Fibroblast of peridontal ligament (primary cell): ENCODE results near the gene GOLGA6L2.
A peak's percentile ranks its signal among the peaks of the same experiment; 100 is the strongest.
"Not testable (repeated sequence)": the region's sequence is repeated elsewhere in the genome, so short reads cannot be mapped to it uniquely, and the experiment has no call there.

Source experiments
- DNase-seq: peaks from one replicate; pipeline ENCODE4 v3.0.0-alpha.2; 2010; ENCODE audit errors: extremely low read depth

The GOLGA6L2 gene, protein sequence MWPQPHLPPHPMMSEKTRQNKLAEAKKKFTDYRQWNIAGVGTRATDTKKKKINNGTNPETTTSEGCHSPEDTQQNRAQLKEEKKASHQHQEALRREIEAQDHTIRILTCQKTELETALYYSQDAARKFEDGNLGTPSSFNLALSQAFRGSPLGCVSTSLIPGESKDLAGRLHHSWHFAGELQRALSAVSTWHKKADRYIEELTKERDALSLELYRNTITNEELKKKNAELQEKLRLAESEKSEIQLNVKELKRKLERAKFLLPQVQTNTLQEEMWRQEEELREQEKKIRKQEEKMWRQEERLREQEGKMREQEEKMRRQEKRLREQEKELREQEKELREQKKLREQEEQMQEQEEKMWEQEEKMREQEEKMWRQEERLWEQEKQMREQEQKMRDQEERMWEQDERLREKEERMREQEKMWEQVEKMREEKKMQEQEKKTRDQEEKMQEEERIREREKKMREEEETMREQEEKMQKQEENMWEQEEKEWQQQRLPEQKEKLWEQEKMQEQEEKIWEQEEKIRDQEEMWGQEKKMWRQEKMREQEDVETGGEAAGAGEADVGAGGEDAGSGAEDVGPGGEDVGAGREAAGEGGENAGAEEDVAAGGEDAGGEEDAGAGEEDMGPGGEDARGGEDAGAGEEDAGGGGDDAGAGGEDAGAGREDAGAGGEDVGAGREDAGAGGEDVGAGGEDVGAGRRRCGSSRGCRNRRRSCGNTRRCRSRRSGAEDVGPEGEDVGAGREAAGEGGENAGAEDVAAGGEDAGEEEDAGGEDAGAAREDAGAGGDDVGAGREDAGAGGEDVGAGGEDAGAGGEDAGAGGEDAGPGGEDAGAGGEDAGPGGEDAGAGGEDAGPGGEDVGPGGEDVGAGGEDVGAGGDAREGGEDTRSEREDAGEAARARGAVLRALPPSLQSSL

GRCh38 chr15:23447107-23447500 lies at the start of gene GOLGA6L2:
GOLGA6L2 (minus strand) TSS chr15:23447243; CDS start chr15:23447181, 62 bp downstream.
- no peak for DNase-seq

GRCh38 chr15:23484870-23485269 lies 37.8 kb upstream of the GOLGA6L2 start:
- no peak for DNase-seq

DNA sequence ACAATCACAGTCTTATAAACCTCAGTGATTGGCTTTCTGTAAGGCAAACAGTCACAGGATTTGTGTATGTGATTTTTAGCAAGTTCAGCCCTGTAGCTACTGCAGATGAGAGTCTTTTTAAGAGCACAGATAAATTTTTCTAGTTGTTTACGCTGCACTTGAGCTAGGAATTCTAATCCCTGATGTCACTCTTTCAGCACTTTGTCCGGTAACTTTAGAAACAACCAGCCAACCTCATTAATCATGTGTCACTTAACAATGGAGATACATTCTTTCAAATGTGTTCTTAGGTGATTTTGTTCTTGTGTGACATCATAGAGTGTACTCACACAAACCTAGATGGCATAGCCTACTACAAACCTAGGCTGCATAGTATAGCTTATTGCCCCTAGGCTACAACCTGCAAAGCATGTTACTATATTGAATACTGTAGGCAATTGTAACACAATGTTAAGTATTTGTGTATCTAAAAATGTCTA lies 36.8 kb upstream of the GOLGA6L2 start:
- no peak for DNase-seq

GRCh38 chr15:23482764-23483489 lies 35.9 kb upstream of the GOLGA6L2 start:
- no peak for DNase-seq

GRCh38 chr15:23482228-23482627 lies 35.2 kb upstream of the GOLGA6L2 start:
- no peak for DNase-seq

DNA sequence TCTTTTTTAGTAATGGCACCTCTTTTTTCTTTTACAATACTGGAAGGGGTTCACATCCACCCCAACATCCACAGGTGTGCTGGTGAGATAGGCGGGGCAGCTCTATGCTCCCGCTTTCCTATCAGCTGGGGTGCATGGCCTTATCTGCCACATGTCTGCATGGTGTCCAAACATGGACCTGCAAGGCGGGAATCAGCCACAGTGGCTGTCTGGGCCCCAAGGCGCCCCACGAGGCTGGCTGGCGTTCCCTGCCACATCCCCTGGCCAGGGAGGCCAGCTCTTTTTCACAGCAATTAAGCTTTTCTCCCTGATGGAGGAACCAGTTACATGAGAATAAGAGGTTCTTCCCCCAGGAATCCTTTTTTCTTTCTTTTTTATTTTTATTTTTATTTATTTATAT lies 30.9 kb upstream of the GOLGA6L2 start:
- DNase-seq, result no peak

DNA sequence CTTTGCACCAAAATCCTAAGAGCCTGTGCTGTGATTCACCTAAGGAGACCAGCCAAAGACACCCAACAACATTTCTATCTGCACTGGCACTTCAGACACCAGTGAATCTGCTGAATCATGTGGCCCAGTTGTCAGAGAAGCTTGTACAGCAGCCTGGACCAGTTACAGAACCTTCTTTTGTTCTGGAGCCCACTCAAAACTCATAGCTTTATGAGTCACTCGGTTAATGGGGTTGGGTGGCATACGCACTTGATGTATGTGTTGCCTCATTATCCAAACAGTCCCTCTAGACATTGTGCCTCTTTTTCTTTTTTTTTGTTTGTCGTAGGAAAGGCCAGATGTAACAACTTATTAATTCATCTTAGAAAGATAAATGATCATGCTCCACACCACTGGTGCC lies 25.6 kb upstream of the GOLGA6L2 start:
- no peak for DNase-seq

- no peak for DNase-seq
Measured at GRCh38 chr15:23472033-23472432, 25.0 kb upstream of the GOLGA6L2 start.

GRCh38 chr15:23467110-23467600 lies 20.1 kb upstream of the GOLGA6L2 start:
- peak; percentile 39 for DNase-seq

DNA sequence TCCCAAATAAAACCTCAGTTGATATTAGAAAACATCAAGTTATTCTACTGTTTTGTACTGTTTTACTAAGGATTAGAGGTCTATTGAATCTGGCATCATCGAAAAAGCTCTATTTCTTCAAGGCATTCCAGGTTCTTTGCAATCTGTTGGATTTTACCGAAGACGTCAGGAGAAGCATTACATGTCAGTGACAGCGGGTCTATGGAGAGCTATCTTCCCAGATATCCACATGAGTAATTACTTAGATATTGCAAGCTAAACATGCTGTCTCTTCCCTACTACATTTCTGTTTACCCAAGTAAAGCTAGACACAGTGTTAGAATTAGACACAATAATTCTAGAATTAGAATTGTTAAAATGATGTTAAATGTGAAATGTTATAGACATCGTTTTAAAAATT lies 10.8 kb upstream of the GOLGA6L2 start:
- no peak for DNase-seq

DNA sequence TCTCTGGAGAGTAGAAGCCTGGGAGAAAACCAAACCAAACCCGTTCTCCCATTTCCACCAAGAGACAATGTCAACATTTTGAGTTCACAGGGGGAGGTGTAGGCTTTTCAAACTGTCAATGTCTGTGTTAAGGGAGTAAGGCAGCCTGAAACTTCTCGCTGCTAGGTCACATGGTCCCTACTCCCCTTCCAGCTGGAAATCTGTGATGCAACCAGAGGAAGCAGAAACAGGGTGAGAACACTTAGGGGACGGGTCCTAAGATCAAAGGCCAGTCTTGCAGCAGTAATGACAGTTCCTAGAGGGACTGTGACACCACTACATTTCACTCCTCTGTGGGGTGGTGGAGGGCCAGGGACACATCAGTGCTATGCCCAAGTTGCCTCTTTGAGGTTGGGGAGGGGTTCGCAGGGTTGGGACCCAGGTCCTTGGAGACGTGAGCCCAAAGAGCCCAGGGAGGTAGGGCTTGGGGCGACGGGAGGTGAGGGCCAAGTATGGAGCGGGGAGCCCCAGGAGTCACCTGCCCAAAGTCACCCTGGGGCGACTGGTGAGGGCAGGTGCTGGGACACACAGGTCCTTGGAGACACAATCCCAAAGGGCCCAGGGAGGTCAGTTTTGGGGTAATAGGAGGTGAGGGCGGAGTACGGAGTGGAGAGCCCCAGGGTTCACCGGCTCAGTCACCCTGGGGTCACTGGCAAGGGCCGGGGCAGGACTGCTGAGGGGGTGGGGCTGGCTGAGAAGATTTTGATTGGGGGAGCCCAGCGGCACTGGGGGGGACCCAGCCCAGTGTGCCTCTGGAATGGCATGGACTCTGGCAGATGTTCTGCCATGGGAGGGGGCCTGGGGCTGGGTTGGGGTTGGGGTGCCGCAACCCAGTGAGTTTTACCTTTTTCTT lies 582 bp downstream of the GOLGA6L2 start:
- no peak for DNase-seq

- no peak for DNase-seq
Measured at GRCh38 chr15:23444269-23444668, 2.8 kb downstream of the GOLGA6L2 start.

- DNase-seq, result no peak
Measured at GRCh38 chr15:23441204-23441603, 5.8 kb downstream of the GOLGA6L2 start.

GRCh38 chr15:23440596-23440995 lies 6.4 kb downstream of the GOLGA6L2 start:
- DNase-seq, result no peak

DNA sequence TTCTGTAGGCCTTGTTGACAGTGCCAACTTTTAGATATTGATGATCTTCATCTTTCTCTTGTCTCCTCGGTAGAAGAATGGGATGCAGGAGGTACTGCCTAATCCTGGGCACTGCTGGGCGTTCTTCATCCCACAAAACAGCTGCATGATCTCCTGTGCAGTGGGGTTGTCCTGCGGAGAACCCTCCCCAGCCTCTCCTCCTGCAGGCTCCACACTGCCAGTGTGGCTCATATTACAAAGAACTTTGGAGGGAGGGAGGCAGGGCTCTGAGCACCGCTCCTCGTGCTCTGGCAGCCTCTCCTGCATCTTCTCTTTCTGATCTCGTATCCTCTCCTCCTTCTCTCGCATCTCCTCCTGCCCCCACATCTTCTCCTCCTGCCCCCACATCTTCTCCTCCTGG lies 7.5 kb downstream of the GOLGA6L2 start:
- no peak for DNase-seq

DNA sequence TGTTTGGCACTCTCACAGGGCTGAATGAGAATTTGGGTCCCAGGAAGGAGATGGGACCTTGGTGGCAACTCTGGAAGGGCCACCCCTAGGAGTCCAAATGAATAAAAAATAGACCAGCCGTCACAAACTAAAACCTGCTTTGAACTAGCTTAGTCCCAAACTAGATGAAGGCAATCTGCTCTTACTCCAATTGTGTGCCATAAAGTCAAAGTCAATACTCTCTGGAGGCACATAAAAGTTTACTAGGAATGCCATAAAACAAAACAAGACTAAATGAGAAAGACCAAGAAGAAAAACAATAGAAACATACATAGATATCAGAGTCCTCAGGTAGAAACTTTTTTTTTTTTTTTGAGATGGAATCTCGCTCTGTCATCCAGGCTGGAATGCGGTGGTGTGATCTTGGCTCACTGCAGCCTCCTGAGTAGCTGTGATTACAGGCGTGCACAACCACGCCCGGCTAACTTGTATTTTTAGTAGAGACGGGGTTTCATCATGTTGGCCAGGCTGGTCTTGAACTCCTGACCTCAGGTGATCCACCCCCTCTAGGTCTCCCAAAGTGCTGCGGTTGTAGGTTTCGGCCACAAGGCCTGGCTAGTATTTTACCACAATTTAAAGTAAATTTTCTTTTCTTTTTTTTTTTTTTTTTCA lies 8.1 kb downstream of the GOLGA6L2 start:
- DNase-seq, result no peak

DNA sequence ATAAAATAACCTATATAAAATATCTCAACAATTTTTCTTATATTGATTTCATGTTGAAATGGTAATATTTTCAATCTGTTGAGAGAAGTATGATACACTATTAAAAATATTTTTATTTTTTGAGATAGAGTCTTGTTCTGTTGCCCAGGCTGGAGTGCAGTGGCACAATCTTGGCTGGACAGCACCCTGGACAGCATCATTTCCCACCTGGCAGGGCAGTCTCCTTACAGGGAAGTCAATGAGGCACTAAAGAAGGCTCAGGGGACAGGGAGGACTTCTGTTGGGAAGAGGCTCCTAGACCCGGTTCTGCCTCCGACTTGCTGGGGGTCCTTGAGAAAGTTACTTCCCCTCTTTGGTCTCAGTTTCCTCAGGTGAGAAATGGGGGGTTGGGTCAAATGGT lies 9.4 kb downstream of the GOLGA6L2 start:
- no peak for DNase-seq

DNA sequence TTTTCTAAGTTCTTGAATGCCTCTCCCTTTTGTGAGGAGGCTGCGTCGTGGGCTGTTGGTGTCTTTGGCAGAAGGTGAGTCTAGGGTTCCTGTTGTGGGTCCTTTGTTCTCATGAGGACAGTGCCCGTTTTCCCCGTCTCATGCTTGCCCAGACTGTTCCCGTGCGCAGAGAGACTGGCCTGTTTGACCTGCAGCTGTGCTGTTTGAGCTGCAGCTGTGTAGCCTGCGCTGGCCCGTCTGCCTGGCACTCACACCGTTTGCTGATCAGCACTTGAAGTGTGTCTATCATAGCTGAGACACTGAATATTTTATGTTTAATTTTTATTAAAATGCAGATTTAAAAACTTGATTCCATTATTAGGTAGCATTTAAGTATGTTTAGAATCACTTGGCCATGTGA lies 9.9 kb downstream of the GOLGA6L2 start:
- no peak for DNase-seq

DNA sequence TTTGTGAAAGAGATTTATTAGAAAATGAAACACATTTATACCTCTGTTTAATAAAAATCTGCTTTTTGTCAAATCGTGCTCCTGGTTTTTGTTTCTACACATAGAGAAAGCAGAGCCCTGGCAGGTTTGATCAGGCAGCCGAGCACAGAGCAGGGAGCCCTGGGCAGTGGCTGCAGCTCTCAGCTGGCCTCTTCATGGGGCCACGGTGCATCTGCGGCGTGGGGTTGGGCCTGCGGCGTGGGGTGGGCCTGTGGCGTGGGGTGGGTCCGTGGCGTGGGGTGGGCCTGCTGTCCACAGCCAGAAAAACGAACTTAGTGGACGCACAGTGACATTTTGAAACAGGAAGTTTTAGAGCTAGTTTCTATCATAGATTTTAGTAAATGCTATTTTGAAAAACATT lies 10.6 kb downstream of the GOLGA6L2 start:
- DNase-seq, result no peak

- DNase-seq, result not testable (repeated sequence)
Measured at GRCh38 chr15:23434699-23435098, 12.3 kb downstream of the GOLGA6L2 start.
